WTC11 (cell line): ENCODE results near the gene ANKRD9.

Experiments
- E2F1 ChIP-seq: sonication (generic); formaldehyde crosslinking; IDR thresholded peaks from 2 replicates; pipeline ENCODE4 v1.8.0; 2022; ENCODE audit warnings: mild to moderate bottlenecking, missing genetic modification reagents
- MXD4 ChIP-seq: fragments of 250-450 bp; sonication (Bioruptor Pico); IDR thresholded peaks from 2 replicates; pipeline ENCODE4 v1.8.0; 2021; ENCODE audit warnings: mild to moderate bottlenecking, moderate library complexity, borderline replicate concordance

DNA sequence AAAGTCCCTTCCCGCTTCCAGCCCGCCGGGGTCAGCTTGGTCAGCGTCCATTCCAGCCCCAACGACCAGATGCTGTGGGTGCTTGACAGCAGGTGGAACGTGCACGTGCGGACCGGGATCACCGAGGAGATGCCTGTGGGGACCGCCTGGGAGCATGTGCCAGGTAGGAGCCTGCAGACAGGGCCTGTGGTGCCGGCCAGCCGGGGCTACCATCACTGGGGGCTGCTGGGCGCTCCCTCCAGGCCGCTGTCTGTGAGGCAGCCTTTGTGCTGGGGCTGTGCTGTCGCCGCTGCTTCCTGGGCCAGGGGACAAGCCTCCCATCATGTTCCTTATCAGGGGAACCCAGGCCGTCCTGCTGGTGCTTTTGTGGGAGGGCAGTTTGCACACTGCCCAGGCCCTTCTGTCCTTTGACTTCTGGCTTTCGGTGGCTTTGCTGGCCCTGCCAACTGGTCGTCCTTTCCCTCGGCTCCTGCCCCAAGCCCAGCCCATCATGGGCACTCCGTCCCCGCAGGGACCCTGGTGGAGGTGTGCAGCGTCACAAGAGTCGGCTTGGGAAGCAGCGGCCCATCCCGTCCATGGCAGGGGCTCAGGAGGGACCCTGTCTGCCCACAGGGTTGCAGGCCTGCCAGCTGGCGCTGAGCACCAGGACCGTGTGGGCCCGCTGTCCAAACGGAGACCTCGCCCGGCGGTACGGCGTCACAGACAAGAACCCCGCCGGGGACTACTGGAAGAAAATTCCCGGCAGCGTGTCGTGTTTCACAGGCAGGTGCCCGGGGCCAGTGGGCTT is 12.4 kb downstream of the ANKRD9 start:
- TF ChIP-seq E2F1 (no peak), MXD4 (CRISPR knock-in tag) (no peak)
